Type B pancreatic cell (in vitro differentiated cells): ENCODE data around the gene FKBP1B. TPM values are rescaled to one million over a fixed set of nuclear protein-coding genes. Genes with fewer than 3 reads are reported as not detected.

Source experiments
- DNase-seq: peaks from one replicate; pipeline ENCODE4 v3.0.0; 2021; ENCODE audit warnings: mixed read lengths; ENCODE audit not compliant: unreplicated experiment; ENCODE audit errors: extremely low spot score
- H3K27ac Mint-ChIP-seq: 2 replicates; pipeline ENCODE4 v1.8.0; 2021; ENCODE audit warnings: mild to moderate bottlenecking, mixed read lengths
- H3K27me3 Mint-ChIP-seq: 2 replicates; pipeline ENCODE4 v1.8.0; 2021; ENCODE audit warnings: mixed read lengths
- H3K36me3 Mint-ChIP-seq: 2 replicates; pipeline ENCODE4 v1.8.0; 2021; ENCODE audit warnings: mixed read lengths
- H3K4me1 Mint-ChIP-seq: one replicate; pipeline ENCODE4 v1.8.0; 2021; ENCODE audit warnings: mixed read lengths; ENCODE audit not compliant: unreplicated experiment
- H3K4me3 Mint-ChIP-seq: 2 replicates; pipeline ENCODE4 v1.8.0; 2021; ENCODE audit warnings: mild to moderate bottlenecking, mixed read lengths
- H3K9me3 Mint-ChIP-seq: 2 replicates; pipeline ENCODE4 v1.8.0; 2021; ENCODE audit warnings: mixed read lengths
- CTCF ChIP-seq: fragments of 200-600 bp; sonication (generic); conservative IDR thresholded peaks from 2 replicates; pipeline ENCODE4 v1.5.0; 2021; ENCODE audit warnings: antibody characterized with exemption, mild to moderate bottlenecking
- total RNA-seq: library from RNA; stranded (reverse); gene quantifications from 2 replicates; pipeline ENCODE4 v1.2.1, GENCODE V29; 2021; ENCODE audit warnings: low replicate concordance

Gene FKBP1B
- total RNA-seq, 1 donor from 2014 or later, result 23.0 TPM

GRCh38 chr2:24050041-24050979 is 769 bp downstream of the FKBP1B start:
- Mint-ChIP-seq H3K27me3 (no peaks in the 10 kb centered on the region), H3K27ac (no peak overlapping the region), H3K4me3 (no peak overlapping the region), H3K4me1 (peaks cover 10% of the 10 kb centered on the region), H3K9me3 (no peaks in the 10 kb centered on the region), H3K36me3 (no peaks in the 10 kb centered on the region)
- DNase-seq, result no peak
- TF ChIP-seq CTCF, result no peak

GRCh38 chr2:24051833-24052232 is 2.3 kb downstream of the FKBP1B start:
- no peaks in the 10 kb centered on the region for H3K27me3 Mint-ChIP-seq
- H3K27ac Mint-ChIP-seq, result no peak overlapping the region
- DNase-seq, result no peak
- no peaks in the 10 kb centered on the region for H3K9me3 Mint-ChIP-seq
- no peak overlapping the region for H3K4me3 Mint-ChIP-seq
- no peaks in the 10 kb centered on the region for H3K36me3 Mint-ChIP-seq
- H3K4me1 Mint-ChIP-seq, result peaks cover 10% of the 10 kb centered on the region
- TF ChIP-seq CTCF, result no peak

GRCh38 chr2:24052951-24053350 is 3.4 kb downstream of the FKBP1B start:
- Mint-ChIP-seq H3K9me3 (no peaks in the 10 kb centered on the region), H3K36me3 (no peaks in the 10 kb centered on the region), H3K4me3 (no peak overlapping the region), H3K4me1 (no peaks in the 10 kb centered on the region), H3K27me3 (no peaks in the 10 kb centered on the region), H3K27ac (no peak overlapping the region)
- TF ChIP-seq CTCF, result no peak
- no peak for DNase-seq

- H3K4me3 Mint-ChIP-seq, result no peak overlapping the region
- no peak for TF ChIP-seq CTCF
- no peak overlapping the region for H3K27ac Mint-ChIP-seq
- no peaks in the 10 kb centered on the region for H3K27me3 Mint-ChIP-seq
- no peaks in the 10 kb centered on the region for H3K4me1 Mint-ChIP-seq
- H3K36me3 Mint-ChIP-seq, result no peaks in the 10 kb centered on the region
- no peak for DNase-seq
- no peaks in the 10 kb centered on the region for H3K9me3 Mint-ChIP-seq
Measured at GRCh38 chr2:24054366-24055010, 4.9 kb downstream of the FKBP1B start.

GRCh38 chr2:24055750-24056149 is 6.2 kb downstream of the FKBP1B start:
- Mint-ChIP-seq H3K4me1 (no peaks in the 10 kb centered on the region), H3K27me3 (no peaks in the 10 kb centered on the region), H3K9me3 (no peaks in the 10 kb centered on the region), H3K27ac (no peak overlapping the region), H3K36me3 (no peaks in the 10 kb centered on the region), H3K4me3 (no peak overlapping the region)
- TF ChIP-seq CTCF, result no peak
- DNase-seq, result no peak
